HepG2 (cell line): ENCODE data around the gene RWDD2A.

ENCODE experiments used
- ATM ChIP-seq: fragments of 450-650 bp; IDR thresholded peaks from 2 replicates; pipeline ENCODE4 v1.7.1; 2017; ENCODE audit warnings: mild to moderate bottlenecking, borderline replicate concordance
- CTCF ChIP-seq: sonication (generic); formaldehyde crosslinking; IDR thresholded peaks from 2 replicates; pipeline ENCODE4 v1.5.0; 2020; ENCODE audit warnings: mild to moderate bottlenecking, missing genetic modification reagents, moderate library complexity
- FOSL2 ChIP-seq: sonication (generic); formaldehyde crosslinking; IDR thresholded peaks from 2 replicates; pipeline ENCODE4 v1.4.0; 2020; ENCODE audit warnings: missing genetic modification reagents
- HDAC2 ChIP-seq: sonication (generic); formaldehyde crosslinking; IDR thresholded peaks from 2 replicates; pipeline ENCODE4 v1.4.0; 2020; ENCODE audit warnings: missing genetic modification reagents
- JUND ChIP-seq: sonication (generic); formaldehyde crosslinking; IDR thresholded peaks from 2 replicates; pipeline ENCODE4 v1.8.0; 2022; ENCODE audit warnings: mild to moderate bottlenecking, missing genetic modification reagents
- MAZ ChIP-seq, 2 experiments: sonication (generic) in 1 of 2; formaldehyde crosslinking in 1 of 2; IDR thresholded peaks; 2 replicates each; pipeline versions ENCODE4 v1.5.0 to v1.6.1; 2012 to 2020; ENCODE audit warnings: low read depth in 2 of 2, mild to moderate bottlenecking in 2 of 2, borderline replicate concordance in 1 of 2, improper control_type of control experiment in 1 of 2, low read length in 1 of 2, missing genetic modification reagents in 1 of 2, moderate library complexity in 1 of 2
- RNF2 ChIP-seq: fragments of 450-650 bp; conservative IDR thresholded peaks from 2 replicates; pipeline ENCODE4 v1.6.1; 2016; ENCODE audit warnings: low read depth
- TBL1XR1 ChIP-seq: fragments of 150-350 bp; IDR thresholded peaks from 2 replicates; pipeline ENCODE4 v1.6.1; 2014; ENCODE audit warnings: borderline replicate concordance, low read length; ENCODE audit not compliant: partially characterized antibody
- ZBTB10 ChIP-seq: sonication (generic); formaldehyde crosslinking; IDR thresholded peaks from 2 replicates; pipeline ENCODE4 v1.4.0; 2020; ENCODE audit warnings: missing genetic modification reagents, borderline replicate concordance

DNA sequence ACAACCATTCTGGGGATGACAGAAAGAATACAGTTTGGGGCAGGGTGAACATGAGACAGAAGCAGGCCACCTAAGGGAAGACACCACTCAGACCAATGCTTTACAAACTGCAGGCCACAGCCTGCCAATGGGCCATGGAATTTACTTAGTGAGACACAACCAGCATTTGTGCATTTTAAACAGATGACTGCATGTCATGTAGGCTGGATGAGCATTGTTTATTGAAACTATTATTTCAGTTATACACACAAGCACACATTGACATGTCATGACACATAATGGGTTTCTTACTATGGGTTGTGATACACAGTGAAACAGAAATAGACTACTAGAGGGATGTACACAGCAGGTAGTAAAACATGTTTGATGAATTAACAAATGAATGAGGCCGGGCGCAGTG, 8.1 kb upstream of the RWDD2A start:
- TF ChIP-seq JUND (CRISPR knock-in tag) (no peak), MAZ (IDR thresholded peaks at IDR 0.05; ENCODE audit: borderline replicate concordance, low read depth, low read length) (no peak), MAZ (CRISPR knock-in tag; IDR thresholded peaks at IDR 0.05; ENCODE audit: low read depth) (no peak), RNF2 (no peak), CTCF (no peak), HDAC2 (CRISPR knock-in tag) (no peak), FOSL2 (no peak), ATM (no peak), ZBTB10 (CRISPR knock-in tag) (no peak), TBL1XR1 (no peak)
